ENCODE data around the gene IGSF10.
"Not testable (repeated sequence)": the region's sequence is repeated elsewhere in the genome, so short reads cannot be mapped to it uniquely, and the experiment has no call there.

IGSF10 gene, protein sequence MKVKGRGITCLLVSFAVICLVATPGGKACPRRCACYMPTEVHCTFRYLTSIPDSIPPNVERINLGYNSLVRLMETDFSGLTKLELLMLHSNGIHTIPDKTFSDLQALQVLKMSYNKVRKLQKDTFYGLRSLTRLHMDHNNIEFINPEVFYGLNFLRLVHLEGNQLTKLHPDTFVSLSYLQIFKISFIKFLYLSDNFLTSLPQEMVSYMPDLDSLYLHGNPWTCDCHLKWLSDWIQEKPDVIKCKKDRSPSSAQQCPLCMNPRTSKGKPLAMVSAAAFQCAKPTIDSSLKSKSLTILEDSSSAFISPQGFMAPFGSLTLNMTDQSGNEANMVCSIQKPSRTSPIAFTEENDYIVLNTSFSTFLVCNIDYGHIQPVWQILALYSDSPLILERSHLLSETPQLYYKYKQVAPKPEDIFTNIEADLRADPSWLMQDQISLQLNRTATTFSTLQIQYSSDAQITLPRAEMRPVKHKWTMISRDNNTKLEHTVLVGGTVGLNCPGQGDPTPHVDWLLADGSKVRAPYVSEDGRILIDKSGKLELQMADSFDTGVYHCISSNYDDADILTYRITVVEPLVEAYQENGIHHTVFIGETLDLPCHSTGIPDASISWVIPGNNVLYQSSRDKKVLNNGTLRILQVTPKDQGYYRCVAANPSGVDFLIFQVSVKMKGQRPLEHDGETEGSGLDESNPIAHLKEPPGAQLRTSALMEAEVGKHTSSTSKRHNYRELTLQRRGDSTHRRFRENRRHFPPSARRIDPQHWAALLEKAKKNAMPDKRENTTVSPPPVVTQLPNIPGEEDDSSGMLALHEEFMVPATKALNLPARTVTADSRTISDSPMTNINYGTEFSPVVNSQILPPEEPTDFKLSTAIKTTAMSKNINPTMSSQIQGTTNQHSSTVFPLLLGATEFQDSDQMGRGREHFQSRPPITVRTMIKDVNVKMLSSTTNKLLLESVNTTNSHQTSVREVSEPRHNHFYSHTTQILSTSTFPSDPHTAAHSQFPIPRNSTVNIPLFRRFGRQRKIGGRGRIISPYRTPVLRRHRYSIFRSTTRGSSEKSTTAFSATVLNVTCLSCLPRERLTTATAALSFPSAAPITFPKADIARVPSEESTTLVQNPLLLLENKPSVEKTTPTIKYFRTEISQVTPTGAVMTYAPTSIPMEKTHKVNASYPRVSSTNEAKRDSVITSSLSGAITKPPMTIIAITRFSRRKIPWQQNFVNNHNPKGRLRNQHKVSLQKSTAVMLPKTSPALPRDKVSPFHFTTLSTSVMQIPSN (N-terminal part only)

DNA sequence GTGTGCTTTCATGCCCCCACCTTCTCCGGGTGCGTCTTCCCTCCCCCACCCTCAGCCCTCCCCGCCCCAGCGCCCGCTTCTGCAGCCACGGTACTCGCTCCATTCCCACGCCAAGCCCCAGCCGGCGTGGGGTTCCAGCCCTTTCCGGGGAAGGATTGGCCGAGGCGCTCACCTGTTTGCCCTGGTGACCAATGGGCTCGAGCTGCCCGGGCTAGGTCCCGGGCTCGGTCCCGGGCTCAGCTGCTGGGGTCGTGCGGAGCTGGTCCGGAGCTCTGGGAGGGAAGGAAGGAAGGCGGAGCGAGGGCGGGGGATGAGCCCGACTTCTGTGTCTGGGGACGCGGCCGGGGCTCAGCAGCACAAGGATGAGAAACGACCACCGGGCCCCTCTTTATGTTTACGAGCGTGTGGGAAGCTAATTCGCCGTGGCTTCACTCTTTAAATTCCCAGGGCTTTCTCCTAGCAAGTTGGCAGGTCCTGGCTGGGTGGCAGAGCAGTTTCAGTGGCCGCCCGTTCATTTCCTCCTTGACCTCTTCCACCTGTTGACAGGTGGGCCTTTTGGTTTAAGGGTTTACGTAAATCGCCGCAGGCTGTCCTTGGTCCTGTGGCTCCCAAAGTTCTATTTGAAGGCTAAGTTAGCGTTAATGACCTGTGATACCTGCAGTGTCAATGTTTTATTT, at the start of gene IGSF10:
Gene IGSF10, minus strand, starts transcription at position 288 of the 677 bp plus-strand sequence. CDS start 2,352 bp downstream, outside the sequence.
- no peak for DNase-seq

DNA sequence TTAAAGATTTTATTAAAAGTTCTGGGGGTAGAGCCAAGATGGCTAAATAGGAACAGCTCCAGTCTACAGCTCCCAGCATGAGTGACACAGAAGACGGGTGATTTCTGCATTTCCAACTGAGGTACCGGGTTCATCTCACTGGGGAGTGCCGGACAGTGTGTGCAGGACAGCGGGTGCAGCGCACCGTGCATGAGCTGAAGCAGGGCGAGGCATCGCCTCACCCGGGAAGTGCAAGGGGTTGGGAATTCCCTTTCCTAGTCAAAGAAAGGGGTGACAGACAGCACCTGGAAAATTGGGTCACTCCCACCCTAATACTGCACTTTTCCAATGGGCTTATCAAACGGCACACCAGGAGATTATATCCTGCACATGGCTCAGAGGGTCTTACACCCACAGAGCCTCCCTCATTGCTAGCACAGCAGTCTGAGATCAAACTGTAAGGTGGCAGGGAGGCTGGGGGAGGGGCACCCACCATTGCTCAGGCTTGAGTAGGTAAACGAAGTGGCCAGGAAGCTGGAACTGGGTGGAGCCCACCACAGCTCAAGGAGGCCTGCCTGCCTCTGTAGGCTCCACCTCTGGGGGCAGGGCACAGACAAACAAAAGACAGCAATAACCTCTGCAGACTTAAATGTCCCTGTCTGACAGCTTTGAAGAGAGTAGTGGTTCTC, 48.7 kb upstream of the IGSF10 start:
- not testable (repeated sequence) for DNase-seq

DNA sequence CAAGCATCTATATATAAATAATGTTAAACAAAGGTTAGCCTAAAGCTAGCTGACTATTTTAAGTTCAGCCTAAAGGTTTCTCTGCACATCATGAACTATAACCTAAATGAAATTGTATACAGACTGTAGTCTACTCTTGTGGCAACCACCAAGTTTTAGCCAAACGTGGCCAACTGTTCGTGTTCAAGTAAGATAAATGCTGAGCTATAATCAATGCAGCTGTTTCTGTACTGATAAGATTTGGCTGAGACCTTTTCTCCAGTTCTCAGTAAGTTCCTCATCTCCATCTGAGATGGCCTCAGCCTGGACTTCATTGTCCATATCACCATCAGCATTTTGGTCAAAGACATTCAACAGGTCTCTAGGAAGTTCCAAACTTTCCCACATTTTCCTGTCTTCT, 43.7 kb upstream of the IGSF10 start:
- no peak for DNase-seq

DNA sequence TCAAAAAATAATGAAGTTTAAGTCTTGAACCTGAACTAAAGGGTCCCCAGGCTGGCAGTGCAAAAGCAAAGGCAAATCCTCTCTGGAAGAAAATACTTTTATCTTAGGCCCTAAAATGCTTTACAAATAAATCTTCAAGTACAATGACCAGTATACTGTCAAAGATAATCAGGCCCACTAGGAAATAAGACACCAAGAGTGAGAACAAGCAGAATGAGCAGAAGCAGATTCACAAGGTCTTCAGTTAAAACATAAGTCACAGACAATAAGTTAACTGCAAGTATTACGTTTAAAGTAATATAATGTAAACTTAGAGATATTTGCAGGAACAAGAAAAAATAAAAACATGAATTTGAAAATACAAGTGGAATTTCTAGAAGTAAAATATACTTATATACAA, 42.2 kb upstream of the IGSF10 start:
- DNase-seq = no peak

DNA sequence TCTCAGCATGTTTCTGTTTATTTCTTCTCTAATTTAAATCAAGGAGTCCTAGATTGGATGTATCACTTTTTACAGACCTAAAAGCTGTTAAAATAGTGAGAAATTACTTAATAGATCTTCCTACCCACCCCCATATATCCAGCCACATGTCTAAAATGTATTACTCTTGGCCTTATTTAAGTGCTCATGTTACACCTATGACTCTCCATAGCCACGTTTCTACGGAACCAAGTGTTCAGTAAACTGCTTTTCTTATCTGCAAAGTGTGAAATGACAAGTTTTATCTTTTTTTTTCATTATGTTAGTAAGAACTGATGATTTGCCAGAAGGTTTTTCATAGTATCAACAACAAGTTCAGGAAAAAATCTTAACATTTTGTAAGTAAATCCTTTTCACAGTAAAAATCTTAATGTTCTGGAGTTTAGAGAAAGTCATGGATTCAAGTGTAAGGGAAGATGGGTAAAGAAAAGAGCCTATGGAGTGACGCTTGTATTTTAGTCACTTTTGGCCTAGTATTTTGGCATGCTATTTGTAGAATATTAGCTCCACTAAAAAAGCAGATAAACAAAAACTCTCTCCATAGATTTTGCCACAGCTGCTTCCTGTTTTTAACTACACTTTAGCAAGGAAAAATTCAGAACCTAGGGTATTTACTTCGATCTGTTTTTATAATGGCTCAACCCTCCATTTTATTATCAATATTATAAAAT, 41.2 kb upstream of the IGSF10 start:
- no peak for DNase-seq

DNA sequence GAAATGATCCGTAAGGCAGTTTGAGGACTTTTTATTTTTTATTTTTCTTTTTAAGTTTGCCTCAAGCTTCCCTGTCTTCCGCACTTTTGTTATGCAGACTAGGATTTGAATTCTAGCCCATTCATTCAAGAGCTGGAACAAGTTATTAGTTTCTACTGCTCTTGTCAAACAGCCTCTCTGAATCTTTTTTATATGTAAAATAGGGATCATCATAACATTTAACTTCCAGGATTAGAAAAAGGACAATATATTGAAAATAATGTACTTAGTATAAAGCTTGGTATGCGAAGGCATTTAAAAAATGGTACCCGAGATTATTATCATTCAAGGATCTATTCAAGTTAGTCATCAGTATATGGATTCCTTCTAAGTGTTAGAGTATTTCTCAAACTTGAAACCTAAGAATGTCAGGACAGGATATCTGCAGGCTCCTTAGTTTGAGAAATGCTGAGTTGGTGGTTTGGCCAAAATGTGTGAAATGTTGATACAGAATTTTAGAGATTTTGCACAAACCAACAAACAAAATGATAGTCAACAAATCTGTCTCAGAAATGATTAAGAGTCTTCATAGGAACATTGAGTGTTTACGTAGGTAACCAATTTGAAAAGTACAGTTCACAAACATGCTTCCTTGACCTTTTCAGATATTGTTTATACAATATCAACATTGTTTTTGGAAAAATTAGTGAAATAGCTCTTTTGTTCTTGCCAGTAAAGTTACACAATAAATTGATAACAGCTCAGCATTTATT, 40.5 kb upstream of the IGSF10 start:
- no peak for DNase-seq

DNA sequence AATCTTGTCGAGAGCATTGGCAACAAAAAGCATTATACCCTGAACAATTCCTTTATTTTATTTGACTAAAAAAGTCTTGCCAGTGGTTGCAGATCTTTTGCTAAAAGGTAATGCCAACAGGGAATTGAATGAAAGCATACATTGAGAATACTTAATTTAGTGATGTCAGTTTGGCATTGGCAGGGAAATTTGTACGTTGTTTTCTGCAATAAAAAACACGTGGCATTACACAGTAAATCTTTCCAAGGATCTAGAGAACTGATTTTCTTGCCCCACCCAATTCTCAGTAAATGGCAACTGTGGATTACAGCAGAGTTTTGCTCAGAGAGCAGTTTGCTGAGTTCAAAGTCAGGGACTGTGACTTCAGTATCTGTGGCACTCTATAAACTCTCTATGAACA, 38.3 kb upstream of the IGSF10 start:
- DNase-seq = no peak

DNA sequence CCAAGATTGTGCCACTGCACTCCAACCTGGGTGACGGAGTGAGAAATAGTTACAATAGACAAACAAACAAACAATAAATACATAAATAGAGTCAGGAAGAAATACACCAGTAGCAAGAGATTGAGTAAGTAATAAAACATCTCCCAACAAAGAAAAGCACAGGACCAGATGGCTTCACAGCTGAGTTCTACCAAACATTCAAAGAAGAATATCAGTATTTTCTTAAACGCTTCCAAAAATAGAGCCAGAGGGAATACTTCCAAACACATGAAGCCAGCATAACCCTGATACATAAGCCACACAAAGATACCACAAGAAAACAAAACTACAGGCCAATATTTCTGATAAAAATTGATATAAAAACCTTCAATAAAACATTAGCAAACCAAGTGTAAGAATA, 30.7 kb upstream of the IGSF10 start:
- DNase-seq = no peak

DNA sequence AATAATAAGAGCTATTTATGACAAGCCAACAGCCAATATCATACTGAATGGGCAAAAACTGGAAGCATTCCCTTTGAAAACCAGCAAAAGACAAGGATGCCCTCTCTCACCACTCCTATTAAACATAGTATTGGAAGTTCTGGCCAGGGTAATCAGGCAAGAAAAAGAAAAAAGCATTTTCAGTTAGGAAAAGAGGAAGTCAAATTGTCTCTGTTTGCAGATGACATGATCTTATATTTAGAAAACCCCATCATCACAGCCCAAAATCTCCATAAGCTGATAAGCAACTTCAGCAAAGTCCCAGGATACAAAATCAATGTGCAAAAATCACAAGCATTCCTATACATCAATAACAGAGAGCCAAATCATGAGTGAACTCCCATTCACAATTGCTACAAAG, 27.0 kb upstream of the IGSF10 start:
- not testable (repeated sequence) for DNase-seq

DNA sequence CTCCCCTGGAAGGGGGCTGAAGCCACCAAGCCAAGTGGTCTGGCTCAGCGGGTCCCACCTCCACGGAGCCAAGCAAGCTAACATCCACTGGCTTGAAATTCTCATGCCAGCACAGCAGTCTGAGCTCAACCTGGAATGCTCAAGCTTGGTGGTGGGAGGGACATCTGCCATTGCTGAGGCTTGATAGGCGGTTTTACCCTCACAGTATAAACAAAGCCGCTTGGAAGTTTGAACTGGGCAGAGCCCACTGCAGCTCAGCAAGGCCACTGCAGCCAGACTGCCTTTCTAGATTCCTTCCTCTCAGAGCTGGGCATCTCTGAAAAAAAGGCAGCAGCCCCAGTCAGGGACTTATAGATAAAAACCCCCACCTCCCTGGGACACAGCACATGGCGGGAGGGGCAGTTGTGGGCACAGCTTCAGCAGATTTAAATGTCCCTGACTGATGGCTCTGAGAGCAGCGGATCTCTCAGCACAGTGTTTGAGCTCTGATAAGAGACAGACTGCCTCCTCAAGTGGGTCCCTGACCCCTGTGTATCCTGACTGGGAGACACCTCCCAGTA, 23.2 kb upstream of the IGSF10 start:
- DNase-seq = no peak

DNA sequence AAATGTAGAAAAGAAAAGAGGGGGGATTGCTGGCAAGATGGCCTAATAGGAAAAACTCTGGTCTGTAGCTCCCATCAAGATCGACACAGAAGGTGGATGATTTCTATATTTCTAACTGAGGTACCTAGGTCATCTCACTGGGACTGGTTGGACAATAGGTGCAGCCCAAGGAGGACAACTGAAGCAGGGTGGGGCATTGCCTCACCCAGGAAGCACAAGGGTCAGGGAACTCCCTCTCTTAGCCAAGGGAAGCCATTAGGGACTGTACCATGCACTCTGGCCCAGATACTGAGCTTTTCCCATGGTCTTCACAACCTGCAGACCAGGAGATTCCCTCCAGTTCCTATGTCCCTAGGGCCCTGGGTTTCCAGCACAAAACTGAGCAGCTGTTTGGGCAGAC, 22.6 kb upstream of the IGSF10 start:
- no peak for DNase-seq

DNA sequence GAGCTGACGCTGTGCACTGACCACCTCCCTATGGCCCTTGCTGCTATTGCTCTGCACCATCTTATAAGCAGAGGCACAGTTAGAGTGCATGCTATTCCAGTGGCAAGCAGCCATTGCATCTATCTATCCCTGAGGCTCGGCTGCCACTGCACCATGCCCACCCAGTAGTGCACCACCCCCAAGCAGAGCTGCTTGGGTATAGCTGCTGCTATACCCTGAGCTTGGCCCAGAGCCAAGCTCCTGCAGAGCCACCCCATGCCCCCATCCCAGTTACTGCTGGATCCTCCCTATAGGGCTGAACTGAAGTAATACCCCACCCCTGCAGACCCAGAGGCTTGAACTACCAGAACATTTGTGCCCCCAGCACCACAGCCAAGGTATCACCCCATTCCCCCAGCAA, 19.6 kb upstream of the IGSF10 start:
- no peak for DNase-seq

DNA sequence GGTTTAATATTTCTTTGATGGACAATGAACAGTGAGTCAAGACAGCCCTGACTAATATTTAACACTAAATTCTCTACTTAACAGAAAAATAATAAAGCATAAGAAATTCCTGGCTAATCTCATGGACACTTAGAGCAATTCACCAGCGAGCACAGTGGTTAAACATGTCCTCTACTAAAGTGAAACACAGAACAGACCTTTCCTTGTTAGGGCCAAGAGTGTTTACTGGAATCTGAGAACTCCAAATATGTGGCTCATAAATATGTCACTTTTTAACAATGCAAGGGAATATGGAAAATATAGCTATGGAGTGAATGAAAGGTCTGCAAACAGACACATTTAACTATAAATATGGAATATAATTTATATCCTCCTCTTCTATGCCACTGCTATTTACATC, 18.6 kb upstream of the IGSF10 start:
- no peak for DNase-seq

DNA sequence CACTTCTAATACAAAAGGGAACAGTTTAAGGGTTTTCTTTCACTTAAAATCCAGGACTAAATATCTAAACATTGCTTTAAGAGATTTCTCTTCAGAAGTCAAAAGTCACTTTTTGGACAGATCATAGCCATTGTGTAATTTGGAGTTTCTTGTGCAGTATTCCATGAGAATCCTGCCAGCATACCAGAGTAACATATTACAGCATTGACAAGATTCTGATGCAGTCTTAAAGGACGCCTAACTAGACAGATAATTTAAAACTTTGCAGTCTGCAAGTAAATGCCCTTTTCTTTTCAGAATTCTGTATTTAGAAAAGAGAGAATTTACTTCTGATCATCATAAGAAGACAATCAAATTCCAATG, 17.5 kb upstream of the IGSF10 start:
- no peak for DNase-seq

DNA sequence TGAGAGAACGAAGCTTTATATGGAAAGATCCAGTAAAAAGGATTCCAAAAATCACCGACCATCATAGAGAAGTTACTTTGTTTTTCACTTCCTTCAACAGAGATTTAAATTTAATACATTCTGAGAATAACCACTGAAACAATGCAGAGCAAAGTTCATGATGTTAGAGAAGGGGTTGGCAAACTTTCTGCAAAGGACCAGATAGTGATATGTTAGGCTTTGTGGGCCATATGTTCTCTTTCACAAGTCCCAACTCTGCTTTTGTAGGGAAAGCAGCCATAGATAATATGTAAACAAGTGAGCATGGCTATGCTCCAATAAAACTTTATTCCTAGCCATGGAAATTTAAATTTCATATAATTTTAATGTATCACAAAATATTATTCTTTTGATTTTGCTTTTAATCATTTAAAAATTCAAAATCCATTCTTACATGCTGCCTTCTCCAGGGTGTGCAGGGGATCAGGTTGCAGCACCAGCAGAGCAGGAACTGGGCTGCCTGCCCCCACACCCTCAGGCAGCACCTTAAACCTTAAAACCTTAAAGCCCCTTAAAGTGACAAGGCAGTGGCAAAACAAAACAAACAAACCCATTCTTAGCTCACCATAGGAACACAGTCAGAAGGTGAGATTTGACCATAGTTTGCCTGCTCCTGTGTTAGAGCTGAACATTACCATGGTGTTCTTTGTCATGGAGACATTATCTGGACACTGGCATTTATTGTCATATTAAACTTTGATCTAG, 16.9 kb upstream of the IGSF10 start:
- DNase-seq = no peak

DNA sequence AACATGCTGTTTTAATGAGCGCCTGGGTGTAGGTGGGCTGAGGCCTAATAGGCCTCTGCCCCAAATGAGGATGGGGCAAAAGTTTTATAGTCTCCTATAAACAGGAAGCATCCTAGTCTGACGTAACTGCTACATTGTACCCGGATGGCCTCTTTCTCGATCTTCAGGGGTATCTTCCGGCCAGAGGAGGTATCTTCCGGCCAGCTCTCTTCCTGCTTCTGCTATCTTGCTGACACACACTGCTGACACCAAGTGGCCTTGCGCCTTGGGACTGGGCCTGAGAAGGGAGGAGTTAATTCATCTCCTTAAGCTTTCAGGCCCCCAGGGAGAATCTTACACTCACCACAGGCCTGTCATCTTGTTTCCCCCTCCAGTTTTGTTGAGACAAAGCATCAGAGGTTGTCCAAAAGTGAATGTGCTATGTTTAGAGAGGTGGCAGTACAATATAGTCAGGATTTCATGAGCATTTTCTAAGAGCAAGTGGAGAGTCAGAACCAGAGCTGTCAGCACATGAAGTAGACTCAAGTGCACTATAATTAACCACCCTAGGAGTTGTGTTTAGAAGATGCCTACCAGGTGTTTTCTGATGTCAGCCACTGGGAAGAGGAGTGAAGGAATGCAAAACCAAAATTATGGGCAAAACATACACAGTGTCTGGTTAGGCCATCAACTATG, 15.6 kb upstream of the IGSF10 start:
- no peak for DNase-seq

DNA sequence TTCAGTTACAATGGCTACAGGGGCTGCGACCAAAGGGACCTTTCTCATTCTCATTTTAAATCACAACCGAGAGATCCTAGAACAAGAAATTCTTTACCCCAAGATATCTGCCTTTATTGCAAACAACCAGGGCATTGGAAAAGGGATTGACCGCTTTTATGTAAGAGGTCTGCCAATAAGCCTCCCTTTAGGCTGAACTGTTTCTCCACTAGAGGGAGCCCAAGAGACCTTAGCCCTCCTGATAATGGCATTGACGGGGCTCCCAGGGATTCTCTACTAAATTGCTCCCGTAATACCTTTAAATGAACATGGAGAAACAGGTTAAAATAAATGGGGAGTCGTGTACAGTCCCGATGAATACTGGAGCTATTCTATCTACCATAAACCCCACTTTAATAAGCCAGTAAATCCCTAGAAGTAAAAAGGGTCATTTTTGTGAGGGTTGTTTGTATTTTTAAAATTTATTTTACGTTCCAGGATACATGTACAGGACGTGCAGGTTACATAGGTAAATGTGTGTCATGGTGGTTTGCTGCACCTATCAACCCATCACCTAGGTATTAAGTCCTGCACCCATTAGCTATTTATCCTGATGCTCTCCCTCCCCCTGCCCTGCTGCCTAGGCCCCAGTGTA, 7.5 kb upstream of the IGSF10 start:
- DNase-seq = no peak

DNA sequence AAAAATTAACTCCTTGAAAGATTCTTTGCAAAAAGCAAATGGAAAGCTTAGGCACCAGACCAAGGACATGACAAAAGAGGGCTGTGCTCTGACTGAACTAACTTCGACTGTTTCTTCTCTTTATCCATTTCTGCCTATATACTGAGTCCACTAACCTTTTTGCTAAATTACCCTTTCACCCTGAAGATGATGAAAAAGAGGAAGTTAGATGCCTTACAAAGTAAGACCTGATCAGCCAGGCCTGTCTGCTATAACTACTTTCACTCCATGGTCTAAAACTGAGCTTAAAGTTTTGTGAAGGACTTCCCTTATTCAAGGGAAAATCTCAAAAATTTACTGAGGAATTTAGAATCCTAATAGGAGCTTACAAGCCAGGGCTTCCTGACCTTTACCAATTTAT, 6.2 kb upstream of the IGSF10 start:
- DNase-seq = no peak

DNA sequence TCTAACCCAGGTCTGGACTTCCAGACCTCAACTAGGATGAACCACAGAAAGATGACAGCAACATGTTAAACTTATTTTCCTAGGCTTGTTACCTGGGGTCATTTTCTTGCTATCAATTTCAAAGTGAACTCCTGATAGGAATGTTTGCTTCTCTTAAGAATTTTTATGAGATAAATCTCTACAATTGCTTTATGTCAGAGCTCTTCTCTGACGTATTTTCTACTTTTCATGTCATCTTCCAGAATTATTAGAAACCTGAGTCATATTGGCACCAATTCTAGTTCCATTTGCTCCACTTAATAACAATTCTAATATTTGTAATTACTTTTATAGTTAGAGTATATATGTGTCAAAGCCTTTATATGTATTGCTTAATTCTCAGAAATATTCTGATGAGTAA, 2.1 kb upstream of the IGSF10 start:
- no peak for DNase-seq
